ENCODE results near the gene PIK3CG. TPM values are rescaled to one million over a fixed set of nuclear protein-coding genes. Genes with fewer than 3 reads are reported as not detected.
"Not testable (repeated sequence)": the region's sequence is repeated elsewhere in the genome, so short reads cannot be mapped to it uniquely, and the experiment has no call there.

PIK3CG gene
- total RNA-seq, 1 donor from 2014 or later, result 2.4 TPM

DNA sequence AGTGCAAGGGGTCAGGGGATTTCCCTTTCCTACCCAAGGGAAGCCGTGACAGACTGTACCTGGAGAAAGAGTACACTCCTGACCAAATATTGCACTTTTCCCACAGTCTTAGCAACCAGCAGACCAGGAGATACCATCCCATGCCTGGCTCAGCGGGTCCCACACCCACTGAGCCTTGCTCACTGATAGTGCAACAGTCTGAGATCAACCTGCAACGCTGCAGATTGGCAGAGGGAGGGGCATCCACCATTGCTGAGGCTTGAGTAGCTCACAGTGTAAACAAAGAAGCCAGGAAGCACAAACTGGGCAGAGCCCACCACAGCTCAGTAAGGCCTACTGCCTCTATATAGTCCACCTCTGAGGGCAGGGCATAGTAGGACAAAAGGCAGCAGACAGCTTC lies 53.9 kb downstream of the PIK3CG start:
- H3K36me3 Mint-ChIP-seq (ENCODE audit: low read depth, unreplicated experiment), result no peaks in the 10 kb centered on the region
- TF ChIP-seq, protein P1, sequence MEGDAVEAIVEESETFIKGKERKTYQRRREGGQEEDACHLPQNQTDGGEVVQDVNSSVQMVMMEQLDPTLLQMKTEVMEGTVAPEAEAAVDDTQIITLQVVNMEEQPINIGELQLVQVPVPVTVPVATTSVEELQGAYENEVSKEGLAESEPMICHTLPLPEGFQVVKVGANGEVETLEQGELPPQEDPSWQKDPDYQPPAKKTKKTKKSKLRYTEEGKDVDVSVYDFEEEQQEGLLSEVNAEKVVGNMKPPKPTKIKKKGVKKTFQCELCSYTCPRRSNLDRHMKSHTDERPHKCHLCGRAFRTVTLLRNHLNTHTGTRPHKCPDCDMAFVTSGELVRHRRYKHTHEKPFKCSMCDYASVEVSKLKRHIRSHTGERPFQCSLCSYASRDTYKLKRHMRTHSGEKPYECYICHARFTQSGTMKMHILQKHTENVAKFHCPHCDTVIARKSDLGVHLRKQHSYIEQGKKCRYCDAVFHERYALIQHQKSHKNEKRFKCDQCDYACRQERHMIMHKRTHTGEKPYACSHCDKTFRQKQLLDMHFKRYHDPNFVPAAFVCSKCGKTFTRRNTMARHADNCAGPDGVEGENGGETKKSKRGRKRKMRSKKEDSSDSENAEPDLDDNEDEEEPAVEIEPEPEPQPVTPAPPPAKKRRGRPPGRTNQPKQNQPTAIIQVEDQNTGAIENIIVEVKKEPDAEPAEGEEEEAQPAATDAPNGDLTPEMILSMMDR (IDR thresholded peaks at IDR 0.05; ENCODE audit: unreplicated experiment), result no peak
- H3K27me3 Mint-ChIP-seq (ENCODE audit: unreplicated experiment), result no peaks in the 10 kb centered on the region
- DNase-seq (ENCODE audit: low spot score), result no peak
- H3K4me1 Mint-ChIP-seq (ENCODE audit: unreplicated experiment), result no peaks in the 10 kb centered on the region
- no peaks in the 10 kb centered on the region for H3K9me3 Mint-ChIP-seq (ENCODE audit: unreplicated experiment)
- H3K27ac Mint-ChIP-seq (ENCODE audit: unreplicated experiment), result no peak overlapping the region
- H3K4me3 Mint-ChIP-seq (ENCODE audit: unreplicated experiment), result no peak overlapping the region

DNA sequence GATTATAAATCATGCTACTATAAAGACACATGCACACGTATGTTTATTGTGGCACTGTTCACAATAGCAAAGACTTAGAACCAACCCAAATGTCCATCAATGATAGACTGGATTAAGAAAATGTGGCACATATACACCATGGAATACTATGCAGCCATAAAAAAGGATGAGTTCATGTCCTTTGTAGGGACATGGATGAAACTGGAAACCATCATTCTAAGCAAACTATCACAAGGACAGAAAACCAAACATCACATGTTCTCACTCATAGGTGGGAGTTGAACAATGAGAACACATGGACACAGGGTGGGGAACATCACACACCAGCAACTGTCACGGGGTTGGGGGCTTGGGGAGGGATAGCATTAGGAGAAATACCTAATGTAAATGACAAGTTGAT lies 59.4 kb downstream of the PIK3CG start:
- not testable (repeated sequence) for H3K27ac Mint-ChIP-seq (ENCODE audit: unreplicated experiment); H3K27me3 Mint-ChIP-seq (ENCODE audit: unreplicated experiment); H3K4me1 Mint-ChIP-seq (ENCODE audit: unreplicated experiment); DNase-seq (ENCODE audit: low spot score); H3K9me3 Mint-ChIP-seq (ENCODE audit: unreplicated experiment); H3K4me3 Mint-ChIP-seq (ENCODE audit: unreplicated experiment); H3K36me3 Mint-ChIP-seq (ENCODE audit: low read depth, unreplicated experiment)

GRCh38 chr7:106926892-106927291 lies 61.8 kb downstream of the PIK3CG start:
- DNase-seq (ENCODE audit: low spot score), result no peak
- Mint-ChIP-seq H3K27me3 (ENCODE audit: unreplicated experiment) (no peaks in the 10 kb centered on the region), H3K4me1 (ENCODE audit: unreplicated experiment) (no peaks in the 10 kb centered on the region), H3K36me3 (ENCODE audit: low read depth, unreplicated experiment) (no peaks in the 10 kb centered on the region), H3K9me3 (ENCODE audit: unreplicated experiment) (no peaks in the 10 kb centered on the region), H3K4me3 (ENCODE audit: unreplicated experiment) (no peak overlapping the region), H3K27ac (ENCODE audit: unreplicated experiment) (no peak overlapping the region)
- TF ChIP-seq, protein P1 (IDR thresholded peaks at IDR 0.05; ENCODE audit: unreplicated experiment), result no peak

DNA sequence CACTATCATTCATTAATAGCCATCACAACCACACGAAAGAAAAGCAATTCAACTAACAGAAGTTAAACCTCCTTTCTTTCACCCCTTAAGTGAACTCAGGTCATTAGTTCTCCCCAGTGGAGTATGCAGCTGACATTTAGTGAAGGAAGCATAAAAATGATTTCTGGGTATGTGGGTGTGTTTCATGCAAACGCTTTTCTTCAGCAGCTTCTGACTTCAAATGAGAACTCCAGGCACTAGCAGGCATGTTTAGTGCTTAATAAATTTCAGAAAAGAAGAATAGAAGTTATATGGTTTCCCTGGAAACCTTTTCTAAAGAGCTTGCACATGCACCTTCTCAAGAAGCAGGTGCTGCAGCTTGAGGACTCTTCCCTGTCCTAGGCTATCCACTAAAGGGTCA lies 62.5 kb downstream of the PIK3CG start:
- H3K27me3 Mint-ChIP-seq (ENCODE audit: unreplicated experiment), result no peaks in the 10 kb centered on the region
- no peaks in the 10 kb centered on the region for H3K36me3 Mint-ChIP-seq (ENCODE audit: low read depth, unreplicated experiment)
- TF ChIP-seq, protein P1 (IDR thresholded peaks at IDR 0.05; ENCODE audit: unreplicated experiment), result no peak
- H3K4me3 Mint-ChIP-seq (ENCODE audit: unreplicated experiment), result no peak overlapping the region
- no peak for DNase-seq (ENCODE audit: low spot score)
- no peak overlapping the region for H3K27ac Mint-ChIP-seq (ENCODE audit: unreplicated experiment)
- H3K9me3 Mint-ChIP-seq (ENCODE audit: unreplicated experiment), result no peaks in the 10 kb centered on the region
- H3K4me1 Mint-ChIP-seq (ENCODE audit: unreplicated experiment), result no peaks in the 10 kb centered on the region

DNA sequence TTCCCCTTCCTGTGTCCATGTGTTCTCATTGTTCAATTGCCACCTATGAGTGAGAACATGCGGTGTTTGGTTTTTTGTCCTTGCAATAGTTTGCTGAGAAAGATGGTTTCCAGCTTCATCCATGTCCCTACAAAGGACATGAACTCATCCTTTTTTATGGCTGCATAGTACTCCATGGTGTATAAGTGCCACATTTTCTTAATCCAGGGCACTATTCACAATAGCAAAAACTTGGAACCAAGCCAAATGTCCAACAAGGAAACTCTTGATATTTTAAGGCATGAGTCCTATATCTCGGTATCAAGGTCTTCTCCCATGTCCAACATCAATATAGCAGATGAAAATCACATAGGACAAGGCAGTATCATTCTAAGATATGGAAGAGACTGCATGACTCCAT lies 64.5 kb downstream of the PIK3CG start:
- H3K9me3 Mint-ChIP-seq (ENCODE audit: unreplicated experiment); DNase-seq (ENCODE audit: low spot score); H3K27me3 Mint-ChIP-seq (ENCODE audit: unreplicated experiment); H3K4me1 Mint-ChIP-seq (ENCODE audit: unreplicated experiment); H3K4me3 Mint-ChIP-seq (ENCODE audit: unreplicated experiment); H3K36me3 Mint-ChIP-seq (ENCODE audit: low read depth, unreplicated experiment); H3K27ac Mint-ChIP-seq (ENCODE audit: unreplicated experiment): not testable (repeated sequence)

GRCh38 chr7:106936236-106936635 lies 71.2 kb downstream of the PIK3CG start:
- no peaks in the 10 kb centered on the region for H3K27me3 Mint-ChIP-seq (ENCODE audit: unreplicated experiment)
- H3K27ac Mint-ChIP-seq (ENCODE audit: unreplicated experiment), result no peak overlapping the region
- H3K9me3 Mint-ChIP-seq (ENCODE audit: unreplicated experiment), result no peaks in the 10 kb centered on the region
- DNase-seq (ENCODE audit: low spot score), result no peak
- no peak overlapping the region for H3K4me3 Mint-ChIP-seq (ENCODE audit: unreplicated experiment)
- TF ChIP-seq, protein P1 (IDR thresholded peaks at IDR 0.05; ENCODE audit: unreplicated experiment), result no peak
- no peaks in the 10 kb centered on the region for H3K4me1 Mint-ChIP-seq (ENCODE audit: unreplicated experiment)
- no peaks in the 10 kb centered on the region for H3K36me3 Mint-ChIP-seq (ENCODE audit: low read depth, unreplicated experiment)

DNA sequence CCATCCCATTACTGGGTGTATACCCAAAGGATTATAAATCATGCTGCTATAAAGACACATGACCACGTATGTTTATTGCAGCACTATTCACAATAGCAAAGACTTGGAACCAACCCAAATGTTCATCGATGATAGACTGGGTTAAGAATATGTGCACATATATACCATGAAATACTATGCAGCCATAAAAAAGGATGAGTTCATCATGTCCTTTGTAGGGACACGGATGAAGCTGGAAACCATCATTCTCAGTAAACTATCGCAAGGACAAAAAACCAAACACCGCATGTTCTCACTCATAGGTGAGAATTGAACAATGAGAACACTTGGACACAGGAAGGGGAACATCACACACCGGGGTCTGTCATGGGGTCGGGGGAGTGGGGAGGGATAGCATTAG lies 73.0 kb downstream of the PIK3CG start:
- not testable (repeated sequence) for H3K27ac Mint-ChIP-seq (ENCODE audit: unreplicated experiment); H3K4me3 Mint-ChIP-seq (ENCODE audit: unreplicated experiment); DNase-seq (ENCODE audit: low spot score); H3K27me3 Mint-ChIP-seq (ENCODE audit: unreplicated experiment); H3K9me3 Mint-ChIP-seq (ENCODE audit: unreplicated experiment); H3K4me1 Mint-ChIP-seq (ENCODE audit: unreplicated experiment); H3K36me3 Mint-ChIP-seq (ENCODE audit: low read depth, unreplicated experiment)
